Mucosa of descending colon (tissue), 3 donors: ENCODE measurements around the gene ADGRB2. TPM values are rescaled to one million over a fixed set of nuclear protein-coding genes. Genes with fewer than 3 reads are reported as not detected.

Experiments used
- ATAC-seq: fragments of 200-7000 bp; cut with Tn5 transposase; one replicate; pipeline ENCODE4 v1.9.1; 2020; ENCODE audit warnings: mild to moderate bottlenecking, moderate library complexity
- DNase-seq, 3 donors: peaks; one replicate each; pipeline ENCODE4 v3.0.0-alpha.2; 2020
- H3K36me3 ChIP-seq: fragments of 200-600 bp; one replicate; pipeline ENCODE4 v1.8.0; 2021; ENCODE audit warnings: low read depth, mild to moderate bottlenecking
- H3K4me1 ChIP-seq: fragments of 200-600 bp; one replicate; pipeline ENCODE4 v1.8.0; 2021; ENCODE audit warnings: low read depth, mild to moderate bottlenecking
- H3K4me3 ChIP-seq: fragments of 200-600 bp; one replicate; pipeline ENCODE4 v1.8.0; 2021; ENCODE audit warnings: mild to moderate bottlenecking
- H3K9me3 ChIP-seq: fragments of 200-600 bp; one replicate; pipeline ENCODE4 v1.8.0; 2021; ENCODE audit warnings: mild to moderate bottlenecking
- intact Hi-C, 2 donors: fragments of 100-400 bp; cut with DNase I in 1 of 2; cut with micrococcal nuclease in 1 of 2; formaldehyde crosslinking; loops; one replicate each; pipeline versions ENCODE4 v1.11.0 to v1.11.1; 2022; cut with DNase I, micrococcal nuclease
- total RNA-seq, 3 donors: library from RNA; stranded (reverse); fragmentation: NEBNext Ultra II Directional in 2 of 3; extraction: Animal tissue kit (Norgen Biotek cat#: 25700) in 2 of 3; gene quantifications; one replicate each; pipeline versions ENCODE4 v1.2.1 to v1.2.4, GENCODE V29; 2021 to 2023
- TF ChIP-seq, protein P1 (sequence below): fragments of 200-600 bp; IDR thresholded peaks from one replicate; pipeline ENCODE4 v1.8.0; 2022; ENCODE audit warnings: antibody characterized with exemption, mild to moderate bottlenecking
- donor health status: DM: no; HTN: no; CAD: no; lungs with moderate emphysema.
- donor health status: DM: no; HTN: no; CAD: no.
- donor health status: DM: no; HTN: yes; CAD: no.

Gene ADGRB2
- total RNA-seq, 3 donors from 2014 or later: 0.55 to 3.8 (median 0.65) TPM

- TF ChIP-seq, protein P1, sequence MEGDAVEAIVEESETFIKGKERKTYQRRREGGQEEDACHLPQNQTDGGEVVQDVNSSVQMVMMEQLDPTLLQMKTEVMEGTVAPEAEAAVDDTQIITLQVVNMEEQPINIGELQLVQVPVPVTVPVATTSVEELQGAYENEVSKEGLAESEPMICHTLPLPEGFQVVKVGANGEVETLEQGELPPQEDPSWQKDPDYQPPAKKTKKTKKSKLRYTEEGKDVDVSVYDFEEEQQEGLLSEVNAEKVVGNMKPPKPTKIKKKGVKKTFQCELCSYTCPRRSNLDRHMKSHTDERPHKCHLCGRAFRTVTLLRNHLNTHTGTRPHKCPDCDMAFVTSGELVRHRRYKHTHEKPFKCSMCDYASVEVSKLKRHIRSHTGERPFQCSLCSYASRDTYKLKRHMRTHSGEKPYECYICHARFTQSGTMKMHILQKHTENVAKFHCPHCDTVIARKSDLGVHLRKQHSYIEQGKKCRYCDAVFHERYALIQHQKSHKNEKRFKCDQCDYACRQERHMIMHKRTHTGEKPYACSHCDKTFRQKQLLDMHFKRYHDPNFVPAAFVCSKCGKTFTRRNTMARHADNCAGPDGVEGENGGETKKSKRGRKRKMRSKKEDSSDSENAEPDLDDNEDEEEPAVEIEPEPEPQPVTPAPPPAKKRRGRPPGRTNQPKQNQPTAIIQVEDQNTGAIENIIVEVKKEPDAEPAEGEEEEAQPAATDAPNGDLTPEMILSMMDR: no peak
- ATAC-seq: no peak
- intact Hi-C loops: no loop called here
- no peak overlapping the region for H3K4me3 ChIP-seq
- H3K36me3 ChIP-seq: no peaks in the 10 kb centered on the region
- H3K9me3 ChIP-seq: no peaks in the 10 kb centered on the region
- DNase-seq: no peak
- no peaks in the 10 kb centered on the region for H3K4me1 ChIP-seq
These were observed 66.7 kb downstream of the ADGRB2 start for GRCh38 chr1:31697369-31697984.

- ATAC-seq: peak; percentile 55
- TF ChIP-seq, protein P1: no peak
- intact Hi-C loops: no loop called here
- no peaks in the 10 kb centered on the region for H3K9me3 ChIP-seq
- H3K4me3 ChIP-seq: no peak overlapping the region
- no peak for DNase-seq
- no peaks in the 10 kb centered on the region for H3K36me3 ChIP-seq
- H3K4me1 ChIP-seq: no peaks in the 10 kb centered on the region
These were observed 67.9 kb downstream of the ADGRB2 start for GRCh38 chr1:31696242-31696641.

GRCh38 chr1:31695327-31695726, 68.8 kb downstream of the ADGRB2 start:
- no peak overlapping the region for H3K4me3 ChIP-seq
- H3K9me3 ChIP-seq: no peaks in the 10 kb centered on the region
- H3K36me3 ChIP-seq: no peaks in the 10 kb centered on the region
- intact Hi-C loops: no loop called here
- no peaks in the 10 kb centered on the region for H3K4me1 ChIP-seq
- TF ChIP-seq, protein P1: no peak
- ATAC-seq (no peak), DNase-seq (no peak)

GRCh38 chr1:31694964-31695313, 69.2 kb downstream of the ADGRB2 start:
- Histone ChIP-seq H3K4me3 (no peak overlapping the region), H3K9me3 (no peaks in the 10 kb centered on the region), H3K36me3 (no peaks in the 10 kb centered on the region), H3K4me1 (no peaks in the 10 kb centered on the region)
- ATAC-seq (no peak), DNase-seq (no peak)
- intact Hi-C loops: no loop called here
- TF ChIP-seq, protein P1: no peak

DNA sequence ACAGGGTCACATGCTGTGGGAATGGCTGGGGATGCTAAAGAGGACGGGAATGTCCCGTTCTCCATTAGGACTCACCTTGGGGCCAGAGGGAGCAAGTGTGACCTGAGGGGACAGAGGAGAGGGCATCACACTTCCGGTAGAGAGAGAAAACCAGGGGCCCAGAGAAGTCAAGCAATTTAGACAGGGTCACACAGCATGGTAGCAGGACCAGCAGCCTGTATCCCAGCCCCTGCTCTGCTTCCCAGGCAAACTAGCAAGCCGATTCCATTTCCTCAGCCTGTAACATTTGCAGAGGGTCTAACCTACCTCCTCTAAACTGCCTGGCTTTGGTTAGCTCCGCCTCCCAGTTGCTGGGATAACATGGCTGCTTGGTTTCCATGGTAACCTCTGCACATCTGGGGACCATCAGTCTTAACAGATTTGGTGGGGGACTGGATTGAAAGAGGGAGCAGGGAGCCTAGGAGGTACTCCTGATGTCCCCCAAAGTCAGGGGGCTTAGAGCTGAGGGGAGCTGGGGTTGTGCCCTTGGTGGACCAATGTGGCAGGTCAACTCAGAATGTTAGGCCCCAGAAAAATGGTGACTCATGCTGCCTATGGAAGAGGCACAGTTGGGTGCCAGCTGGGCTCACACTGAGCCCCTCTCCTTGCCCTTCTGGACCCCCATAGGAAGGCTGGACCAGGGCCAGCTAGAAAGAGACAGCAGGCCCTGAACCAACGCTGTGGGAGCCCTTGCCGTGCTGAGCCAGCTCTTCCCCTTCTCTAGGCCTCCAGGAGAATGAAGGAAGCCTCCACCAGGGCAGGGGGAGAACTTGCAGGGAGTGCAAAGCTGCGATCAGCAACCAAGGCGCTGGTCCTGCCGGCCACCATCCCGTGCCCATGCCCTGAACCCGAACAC, 69.8 kb downstream of the ADGRB2 start:
- TF ChIP-seq, protein P1: no peak
- H3K9me3 ChIP-seq: no peaks in the 10 kb centered on the region
- H3K36me3 ChIP-seq: no peaks in the 10 kb centered on the region
- H3K4me3 ChIP-seq: no peak overlapping the region
- DNase-seq (no peak), ATAC-seq (no peak)
- intact Hi-C loops: no loop called here
- H3K4me1 ChIP-seq: no peaks in the 10 kb centered on the region
